Skin of body (tissue), 2 donors: ENCODE results near the gene AFAP1. TPM values are rescaled to one million over a fixed set of nuclear protein-coding genes. Genes with fewer than 3 reads are reported as not detected.

Experiments used
- DNase-seq: peaks from one replicate; lab custom pipeline; 2025; lab: John Stamatoyannopoulos, UW
- total RNA-seq: library from RNA; depleted of rRNA; stranded (reverse); fragments of >200 nt; gene quantifications from one replicate; pipeline ENCODE4 v1.2.3, GENCODE V29; 2014

Gene AFAP1
- total RNA-seq, 1 donor from 2014 or later, result 34.5 TPM

- no peak for DNase-seq
These were observed 198.7 kb downstream of the AFAP1 start for GRCh38 chr4:7740866-7741525.

GRCh38 chr4:7739918-7740865 lies 199.5 kb downstream of the AFAP1 start:
- DNase-seq, result no peak

DNA sequence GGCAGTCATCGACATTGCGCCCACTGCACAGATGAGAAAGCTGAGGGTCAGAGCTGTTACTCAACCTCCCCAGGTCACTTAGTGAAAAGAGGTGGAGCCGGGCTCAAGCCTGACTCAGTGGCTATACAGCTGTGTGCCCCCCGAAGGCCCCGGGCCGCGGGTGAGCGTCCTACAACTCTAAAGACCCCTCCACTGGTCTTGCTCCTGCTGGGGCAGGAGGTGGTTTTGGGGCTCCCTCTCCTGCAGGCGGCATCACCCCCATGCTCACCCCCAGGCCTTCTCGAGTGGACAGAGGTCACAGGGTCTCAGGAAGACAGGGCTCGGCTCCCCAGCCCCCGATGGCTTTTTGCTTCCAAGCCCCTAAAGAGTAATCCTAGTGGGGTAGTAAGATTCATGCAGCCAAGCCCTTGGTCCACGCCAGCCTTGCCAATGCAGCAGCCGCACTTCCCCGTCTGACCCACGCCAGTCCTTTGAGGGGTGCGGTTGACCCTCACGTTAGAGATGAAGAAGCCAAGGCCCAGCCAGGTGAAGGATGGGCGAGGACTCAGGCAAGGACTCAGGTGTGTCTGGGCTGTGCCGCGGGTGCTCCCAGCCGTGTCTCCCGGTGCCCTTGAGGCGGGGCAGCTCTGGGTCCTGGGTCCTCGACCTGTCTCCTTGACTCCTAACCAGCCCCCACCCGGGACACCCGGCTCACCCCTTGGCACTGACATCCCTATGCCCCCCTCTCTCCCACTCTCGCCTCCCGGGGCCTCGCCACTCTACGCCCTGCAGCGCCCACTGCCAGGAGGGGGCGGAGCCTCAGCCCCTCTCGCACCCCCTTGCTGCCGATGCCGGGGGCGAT lies 200.4 kb downstream of the AFAP1 start:
- DNase-seq, result no peak

DNA sequence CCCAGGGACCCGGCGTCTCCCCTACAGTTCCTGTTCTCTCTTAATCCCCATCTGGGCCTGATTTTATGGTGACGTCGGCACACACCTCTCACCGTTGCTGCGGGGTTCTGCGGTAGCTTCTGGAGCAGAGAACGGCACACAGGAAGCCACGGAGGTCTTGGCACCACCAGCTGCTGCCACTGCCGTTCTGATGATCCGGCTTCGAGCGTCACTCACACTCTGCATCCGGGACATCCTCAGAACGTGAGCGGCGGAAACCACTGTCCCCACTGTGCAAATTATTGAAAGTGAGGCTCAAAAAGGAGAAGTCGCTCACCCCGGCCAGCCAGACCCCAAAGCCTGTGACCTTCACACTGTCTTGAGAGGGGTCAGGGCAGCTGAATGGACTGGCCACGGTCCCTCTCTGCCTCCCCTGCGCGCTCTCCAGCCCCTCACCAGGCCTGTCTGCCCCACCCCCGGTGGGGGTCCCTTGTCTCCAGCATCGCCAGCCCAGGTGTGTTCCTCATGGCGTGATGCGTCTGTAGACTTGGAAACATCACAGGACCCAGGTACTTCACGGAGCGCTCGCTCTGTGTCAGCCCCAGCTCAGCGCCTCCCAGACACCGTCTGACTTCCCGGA lies 201.1 kb downstream of the AFAP1 start:
- no peak for DNase-seq

GRCh38 chr4:7737752-7738457 lies 201.8 kb downstream of the AFAP1 start:
- no peak for DNase-seq

DNA sequence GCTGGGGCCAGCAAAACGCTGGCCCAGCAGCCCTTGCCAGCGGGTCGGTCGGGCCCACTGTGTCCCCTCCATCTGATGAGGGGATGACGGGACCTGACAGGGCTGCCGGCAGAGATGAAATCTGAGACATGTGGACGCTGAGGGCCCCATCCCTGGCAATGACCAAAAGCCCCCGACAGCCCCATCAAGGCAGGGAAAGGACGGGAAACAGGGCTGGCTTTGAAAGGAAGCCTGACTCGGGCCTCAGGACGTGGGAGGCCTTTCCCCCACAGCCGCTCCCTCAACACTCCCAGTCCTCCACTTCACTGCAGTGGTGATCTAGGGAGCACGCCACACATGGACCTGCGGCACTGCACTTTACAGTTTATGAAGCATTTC lies 202.4 kb downstream of the AFAP1 start:
- DNase-seq, result no peak

DNA sequence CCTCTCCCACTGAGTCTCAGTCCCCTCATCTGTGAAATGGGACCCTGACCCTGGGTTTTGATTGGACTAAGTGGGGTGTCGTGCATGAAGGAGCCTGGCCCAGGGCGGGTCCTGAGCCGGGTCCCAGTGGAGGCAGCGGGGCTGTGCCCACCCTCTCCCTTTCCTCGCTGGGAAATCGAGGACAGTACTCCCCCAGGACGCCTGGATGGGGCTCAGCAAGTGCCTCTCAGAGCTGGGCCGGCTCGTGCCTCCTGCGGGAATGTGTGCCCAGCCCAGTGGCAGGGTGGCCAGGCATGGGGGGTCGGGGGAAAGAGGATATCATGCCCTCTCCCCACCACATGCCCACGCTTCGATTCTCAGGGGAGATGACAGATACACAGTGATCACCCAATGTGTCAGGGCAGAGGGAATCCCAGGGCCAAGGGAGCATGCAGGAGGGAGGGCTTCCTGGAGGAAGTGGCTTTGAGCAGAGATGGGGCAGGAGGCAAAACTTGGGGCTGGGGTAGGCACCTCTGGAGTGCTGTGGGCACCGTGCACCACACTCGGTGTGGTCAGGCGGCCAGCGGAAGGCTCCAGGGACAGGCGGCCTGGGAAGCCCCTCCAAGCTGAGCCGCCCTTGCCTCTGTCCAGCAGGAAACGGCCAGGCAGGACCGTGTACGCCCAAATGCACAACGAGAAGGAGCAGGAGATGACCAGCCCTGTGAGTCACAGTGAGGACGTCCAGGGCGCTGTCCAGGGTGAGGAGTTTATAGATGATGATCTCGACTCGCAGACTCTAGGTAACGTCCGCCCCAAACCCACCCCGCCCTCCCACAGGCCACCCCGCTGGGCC lies 203.0 kb downstream of the AFAP1 start:
- DNase-seq, result no peak

- no peak for DNase-seq
These were observed 203.7 kb downstream of the AFAP1 start for GRCh38 chr4:7735961-7736360.

DNA sequence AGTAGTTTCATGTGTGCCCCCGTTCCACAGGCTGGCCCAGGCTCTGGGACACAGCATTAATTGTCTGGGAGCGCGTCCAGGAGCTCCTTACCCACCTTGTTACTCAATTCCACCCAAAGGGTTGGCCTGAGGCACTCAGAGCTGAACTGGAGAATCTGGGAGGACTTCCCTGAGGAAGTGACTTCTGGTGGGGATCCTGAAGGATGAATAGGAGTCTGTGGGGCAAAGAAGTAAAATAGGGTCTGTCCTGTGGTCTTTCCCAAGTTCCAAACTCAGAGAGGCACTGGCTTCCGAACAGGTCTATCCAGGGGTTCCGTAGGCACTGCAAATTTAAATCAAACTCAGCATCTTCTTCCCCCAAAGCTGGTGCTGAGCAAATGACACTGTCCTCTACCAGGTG lies 204.3 kb downstream of the AFAP1 start:
- no peak for DNase-seq

DNA sequence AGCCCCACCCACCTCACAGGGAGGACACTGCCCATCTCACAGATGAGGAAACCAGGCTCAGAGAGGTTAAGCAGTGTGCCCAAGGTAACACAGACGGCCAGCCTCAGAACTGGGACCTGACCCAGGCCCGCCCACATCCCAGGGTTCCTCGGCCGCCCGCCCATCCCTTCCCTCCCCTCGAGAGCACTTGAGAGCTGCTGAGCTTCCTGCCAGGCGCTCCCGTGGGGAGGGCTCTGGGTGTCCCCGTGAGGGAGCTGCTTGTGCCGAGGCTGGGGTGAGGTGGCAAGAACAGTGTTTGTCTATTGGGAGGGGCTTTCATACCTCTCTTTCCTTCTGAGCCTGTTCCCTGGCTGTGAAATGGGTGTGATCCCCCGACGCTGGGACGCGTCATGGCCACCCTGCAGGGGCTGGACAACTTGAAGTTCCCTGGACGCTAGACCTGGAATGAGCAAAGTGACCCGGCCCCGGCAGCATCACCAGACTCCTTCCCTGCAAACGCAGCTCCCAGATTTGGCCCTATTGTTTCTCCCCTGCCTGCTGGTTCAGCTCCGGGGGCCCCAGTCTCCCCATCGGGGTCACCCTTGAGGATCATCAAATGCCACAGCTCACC lies 204.9 kb downstream of the AFAP1 start:
- DNase-seq, result no peak

DNA sequence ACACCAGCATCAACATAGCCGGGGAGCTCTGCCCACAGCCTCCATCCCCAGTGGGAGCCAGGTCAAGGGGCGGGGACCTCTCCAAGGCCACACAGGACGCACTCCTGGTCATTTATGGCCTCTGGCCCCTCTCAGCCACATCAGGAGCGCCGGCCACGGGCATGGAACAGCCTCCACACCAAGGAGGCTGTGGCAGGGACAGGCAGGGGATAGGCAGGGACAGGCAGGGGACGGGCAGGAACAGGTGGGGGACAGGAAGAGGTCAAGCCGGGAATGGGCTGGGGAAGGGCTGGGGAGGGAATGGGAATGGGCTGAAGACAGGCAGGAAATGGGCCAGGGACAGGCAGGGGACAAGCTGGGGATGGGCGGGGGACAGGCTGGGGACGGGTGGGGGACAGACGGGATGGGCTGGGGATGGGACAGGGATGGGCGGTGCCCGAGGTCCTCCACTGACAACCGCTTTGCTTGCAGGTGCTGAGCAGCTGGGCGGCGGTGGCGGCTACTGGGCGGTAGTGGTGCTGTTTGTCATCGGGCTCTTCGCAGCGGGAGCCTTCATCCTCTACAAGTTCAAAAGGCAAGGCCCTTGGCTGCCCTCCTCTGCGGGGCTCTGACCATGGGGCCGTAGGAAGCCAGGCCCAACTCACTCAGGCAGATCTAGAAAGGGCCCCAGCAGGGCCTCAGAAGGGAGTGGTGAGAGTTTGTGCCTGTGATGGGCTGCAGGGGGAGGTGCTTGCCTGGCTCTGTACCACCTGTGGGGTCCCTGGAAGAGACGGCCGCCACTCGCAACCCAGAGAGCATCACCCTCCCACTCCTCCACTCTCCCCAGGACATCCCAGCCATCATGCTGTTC lies 205.6 kb downstream of the AFAP1 start:
- no peak for DNase-seq

DNA sequence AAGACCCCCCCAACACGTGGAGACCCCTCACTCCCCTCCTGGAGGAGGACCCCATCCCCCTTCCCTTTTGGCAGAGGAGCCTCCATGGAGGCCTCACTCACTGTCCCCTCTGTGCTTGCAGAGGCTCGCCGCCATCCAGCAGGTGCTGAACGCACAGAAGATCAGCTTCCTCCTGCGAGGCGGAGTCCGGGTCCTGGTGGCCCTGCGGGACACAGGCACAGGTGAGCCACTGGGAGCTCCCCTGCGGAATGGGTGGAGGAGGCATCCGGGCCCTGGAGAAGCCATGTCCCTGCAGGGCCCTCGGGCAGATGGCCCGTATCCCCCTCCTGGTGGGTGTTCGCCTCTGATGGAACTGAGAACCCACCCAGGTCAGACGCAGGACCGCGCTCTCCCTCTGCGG lies 206.5 kb downstream of the AFAP1 start:
- no peak for DNase-seq

DNA sequence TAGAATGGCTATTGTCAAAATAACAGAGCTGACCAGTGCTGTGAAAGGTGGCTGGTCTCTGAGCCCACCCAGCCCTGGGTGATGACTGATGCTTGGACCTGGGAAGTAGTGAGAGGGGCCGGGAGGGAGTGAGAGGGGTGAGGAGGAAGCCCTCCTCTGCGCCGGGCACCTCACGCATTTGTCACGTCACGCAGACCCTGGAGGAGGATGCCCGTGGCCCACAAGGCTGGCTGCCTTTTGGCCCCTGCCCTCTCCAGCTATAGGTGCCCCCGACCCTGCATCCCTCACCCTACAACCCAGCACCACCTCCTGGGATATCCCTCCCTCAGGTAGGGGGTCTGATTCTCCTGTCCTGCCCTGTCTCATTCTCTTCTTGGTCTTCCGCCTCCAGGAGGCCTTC lies 207.4 kb downstream of the AFAP1 start:
- DNase-seq, result no peak

DNA sequence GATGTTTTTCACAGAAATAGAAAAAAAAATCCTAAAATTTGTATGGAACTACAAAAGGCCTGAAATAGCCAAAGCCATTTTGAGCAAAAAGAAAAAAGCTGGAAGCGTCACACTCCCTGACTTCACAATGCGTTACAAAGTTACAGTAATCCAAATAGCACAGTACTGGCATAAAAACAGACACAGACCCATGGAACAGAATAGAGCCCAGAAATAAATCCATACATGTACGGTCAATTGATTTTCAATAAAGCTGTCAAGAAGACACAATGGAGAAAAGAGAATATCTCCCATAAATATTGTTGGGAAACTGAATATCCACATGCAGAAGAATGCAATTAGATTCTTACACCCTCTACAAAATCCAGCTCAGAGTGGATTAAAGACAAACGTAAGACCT lies 208.2 kb downstream of the AFAP1 start:
- DNase-seq, result no peak

DNA sequence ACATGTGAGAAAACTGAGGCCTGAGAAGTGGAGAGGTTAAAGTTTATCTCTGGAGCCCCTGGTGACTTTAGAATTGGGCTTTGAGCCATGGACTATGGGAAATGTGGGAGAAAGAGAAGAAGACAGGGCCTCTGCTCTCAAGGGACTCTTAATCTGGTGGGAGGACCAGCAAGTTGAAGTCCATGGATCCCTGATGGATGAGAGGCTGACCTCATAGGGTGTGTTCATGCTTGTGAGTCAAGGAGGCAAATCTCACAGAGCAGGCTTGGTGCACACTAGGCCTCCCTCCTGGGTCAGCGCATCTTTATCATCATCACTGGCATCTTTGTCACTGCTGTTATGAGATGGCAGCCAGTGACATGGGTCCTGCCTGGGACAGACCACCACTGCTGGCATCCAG lies 211.9 kb downstream of the AFAP1 start:
- no peak for DNase-seq

DNA sequence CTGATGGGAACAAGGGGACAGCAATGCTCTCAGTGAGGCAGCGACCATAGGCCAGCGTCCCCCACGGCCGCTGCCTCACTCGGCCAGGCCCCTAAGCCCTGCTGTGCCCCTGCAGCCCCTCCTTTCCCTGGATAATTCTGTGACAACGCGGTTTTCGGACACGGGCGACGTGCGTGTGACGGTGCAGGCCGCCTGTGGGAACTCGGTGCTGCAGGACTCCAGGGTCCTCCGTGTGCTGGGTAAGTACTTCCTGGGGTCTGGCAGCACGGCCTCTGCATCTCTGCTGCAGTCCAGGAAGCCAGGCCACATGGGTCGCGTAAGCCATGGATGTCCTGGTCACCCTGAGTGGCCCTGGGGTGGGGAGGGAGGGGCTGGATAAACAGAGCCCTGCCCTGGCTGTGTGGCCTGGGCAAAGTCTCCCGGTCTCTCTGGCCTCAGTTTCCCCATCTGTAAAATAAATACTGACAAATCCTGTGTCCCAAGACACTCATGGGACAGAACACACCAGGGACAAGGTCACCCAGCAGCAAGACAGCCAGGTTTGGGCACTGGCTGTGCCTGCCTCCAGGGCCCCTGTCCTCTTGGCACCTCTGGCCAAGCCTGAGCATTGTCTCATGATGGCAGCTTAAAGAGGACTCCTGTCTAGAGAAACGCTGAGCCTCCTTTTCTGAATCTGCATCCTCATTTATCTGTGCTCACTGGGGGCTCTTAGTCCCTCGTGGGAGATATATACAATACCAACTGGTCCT lies 212.8 kb downstream of the AFAP1 start:
- DNase-seq, result no peak

GRCh38 chr4:7725951-7726350 lies 213.7 kb downstream of the AFAP1 start:
- no peak for DNase-seq

DNA sequence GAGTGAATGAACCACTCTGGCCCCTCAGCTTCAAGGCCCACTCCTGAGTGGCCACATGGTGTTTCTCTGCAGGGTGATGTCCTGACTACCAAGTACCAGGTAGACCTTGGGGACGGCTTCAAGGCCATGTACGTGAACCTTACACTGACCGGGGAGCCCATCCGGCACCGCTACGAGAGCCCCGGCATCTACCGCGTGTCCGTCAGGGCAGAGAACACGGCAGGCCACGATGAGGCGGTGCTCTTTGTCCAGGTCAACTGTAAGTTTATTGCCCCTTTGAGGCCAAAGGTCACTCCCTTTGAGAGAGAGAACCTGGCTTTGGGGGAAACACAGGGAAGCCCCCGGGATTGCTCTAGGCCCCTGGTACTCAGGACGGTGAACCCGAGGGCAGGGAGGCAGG lies 216.0 kb downstream of the AFAP1 start:
- no peak for DNase-seq
